Head of caudate nucleus (tissue), 42 donors: ENCODE data around the gene FAP.

Source experiments
- DNase-seq, 42 donors: peaks; one replicate each; pipeline versions ENCODE4 v3.0.0 to v3.0.0-alpha.2; 2020 to 2021; ENCODE audit warnings: mixed read lengths in 7 of 42
- intact Hi-C: fragments of 100-400 bp; cut with DNase I; formaldehyde crosslinking; loops from one replicate; pipeline ENCODE4 v1.15.0; 2022

The FAP gene

DNA sequence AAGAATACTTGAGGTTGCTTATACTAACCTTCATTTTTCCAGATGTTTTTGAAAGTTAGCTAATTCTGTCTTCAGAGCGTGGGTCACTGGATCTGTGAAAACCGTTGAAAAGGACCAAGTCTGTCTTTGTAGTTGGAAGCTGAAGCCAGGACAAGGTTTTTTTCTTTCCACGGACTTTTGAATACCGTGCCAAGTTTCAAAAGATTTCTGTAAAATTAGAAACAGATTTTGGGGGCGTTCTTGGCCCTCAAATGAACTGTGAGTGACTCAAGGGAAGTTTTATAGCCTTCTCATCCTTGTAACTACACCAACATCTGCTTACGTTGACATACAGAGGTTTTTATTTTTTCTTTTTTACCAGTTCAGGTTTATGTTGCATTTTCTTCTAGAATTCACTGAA lies at the start of gene FAP:
TSS of gene FAP (minus strand) at position 152 of the 400 bp plus-strand sequence. CDS start at position 34, 118 bp downstream.
- intact Hi-C loops = no loop called here
- DNase-seq = no peak

DNA sequence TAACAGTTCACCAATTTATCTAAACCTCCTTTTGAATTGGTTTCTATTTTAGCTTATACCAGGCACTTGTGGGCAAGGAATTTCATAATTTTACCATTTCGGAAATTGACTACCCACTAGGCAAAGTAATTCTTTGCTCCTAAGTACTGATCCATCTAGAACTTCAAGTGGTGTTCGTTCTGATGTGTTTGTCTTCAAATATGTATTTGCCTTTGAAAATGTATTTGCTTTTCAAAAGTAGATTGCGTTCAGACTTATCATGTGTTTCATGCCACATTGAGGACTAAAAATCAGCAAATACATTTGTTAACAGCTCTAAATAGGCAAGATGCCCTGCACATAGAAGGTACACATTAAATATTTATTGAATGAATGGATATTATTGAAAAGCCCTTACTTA lies 48.5 kb upstream of the FAP start:
- intact Hi-C loops = no loop called here
- no peak for DNase-seq

DNA sequence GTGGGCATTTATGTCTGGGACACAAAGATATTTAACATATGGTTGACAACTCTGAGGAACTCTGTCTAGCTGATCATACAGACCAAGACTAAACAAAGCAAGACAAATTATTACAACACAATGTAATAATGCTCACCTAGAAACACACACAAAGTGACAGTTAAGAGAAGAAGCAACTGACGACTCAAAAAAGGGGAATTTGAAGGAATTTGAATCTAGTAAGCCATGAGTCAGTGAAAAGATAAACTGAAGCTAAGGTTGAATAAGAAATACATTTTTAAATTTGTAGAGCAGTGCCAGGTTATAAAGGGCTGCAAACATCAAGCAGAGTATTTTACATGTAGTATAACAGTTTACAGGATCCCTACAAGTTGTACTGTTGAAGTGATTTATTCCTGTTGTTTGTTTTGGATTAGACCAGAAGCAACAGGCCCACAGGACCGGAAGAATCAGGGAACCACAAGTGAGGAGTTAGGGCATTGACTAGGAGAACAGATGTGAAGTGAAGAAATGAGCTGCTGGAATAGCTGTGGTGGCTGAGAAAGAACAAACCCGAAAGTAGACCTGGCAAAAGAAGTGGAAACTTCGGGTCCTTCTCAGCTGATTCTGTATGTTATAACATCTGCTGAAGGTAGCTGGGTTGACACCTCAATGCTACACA lies 39.6 kb upstream of the FAP start:
- intact Hi-C loops = no loop called here
- DNase-seq = no peak

GRCh38 chr2:162280654-162281053 lies 37.4 kb upstream of the FAP start:
- intact Hi-C loops = no loop called here
- DNase-seq = no peak

- intact Hi-C loops = no loop called here
These were observed 34.1 kb upstream of the FAP start for GRCh38 chr2:162277381-162277780.

DNA sequence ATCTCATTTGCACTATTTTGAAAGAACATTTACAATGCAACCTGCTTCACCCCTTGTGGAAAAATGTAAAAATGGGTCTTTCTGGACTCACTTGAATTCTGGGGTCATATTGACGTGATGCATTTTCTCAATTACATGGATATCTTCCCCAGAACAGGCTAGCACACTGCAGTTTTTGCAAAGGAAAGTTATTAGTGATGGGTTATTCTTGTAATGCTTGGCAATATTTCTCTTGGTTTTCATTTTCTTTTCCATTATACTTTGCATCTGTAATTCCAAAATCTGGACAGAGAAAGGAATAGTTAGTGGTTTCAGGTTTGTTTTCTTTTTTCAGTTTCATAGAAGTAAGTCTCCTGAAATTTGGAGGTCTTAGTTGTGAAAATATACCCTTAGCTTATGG lies 24.8 kb upstream of the FAP start:
- DNase-seq = no peak
- intact Hi-C loops = no loop called here

More at GRCh38 chr2:162277381-162277780, 34.1 kb upstream of the FAP start:
- no peak for DNase-seq

GRCh38 chr2:162267496-162267895 lies 24.3 kb upstream of the FAP start:
- DNase-seq = no peak
- intact Hi-C loops = no loop called here

DNA sequence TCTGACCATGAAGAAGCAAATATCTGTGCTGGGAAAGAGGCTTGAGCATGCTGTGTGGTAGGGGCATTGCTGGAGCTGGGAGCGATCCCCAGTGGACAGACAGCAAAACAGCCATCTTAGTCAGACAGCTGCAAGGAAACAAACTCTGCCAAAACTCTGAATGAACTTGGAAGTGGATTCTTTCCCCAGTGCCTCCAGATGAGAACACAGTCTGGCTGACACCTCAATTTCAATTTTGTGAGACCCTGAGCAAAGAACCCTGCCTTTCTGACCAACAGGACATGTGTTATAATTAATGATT lies 23.2 kb upstream of the FAP start:
- DNase-seq = no peak
- intact Hi-C loops = no loop called here

DNA sequence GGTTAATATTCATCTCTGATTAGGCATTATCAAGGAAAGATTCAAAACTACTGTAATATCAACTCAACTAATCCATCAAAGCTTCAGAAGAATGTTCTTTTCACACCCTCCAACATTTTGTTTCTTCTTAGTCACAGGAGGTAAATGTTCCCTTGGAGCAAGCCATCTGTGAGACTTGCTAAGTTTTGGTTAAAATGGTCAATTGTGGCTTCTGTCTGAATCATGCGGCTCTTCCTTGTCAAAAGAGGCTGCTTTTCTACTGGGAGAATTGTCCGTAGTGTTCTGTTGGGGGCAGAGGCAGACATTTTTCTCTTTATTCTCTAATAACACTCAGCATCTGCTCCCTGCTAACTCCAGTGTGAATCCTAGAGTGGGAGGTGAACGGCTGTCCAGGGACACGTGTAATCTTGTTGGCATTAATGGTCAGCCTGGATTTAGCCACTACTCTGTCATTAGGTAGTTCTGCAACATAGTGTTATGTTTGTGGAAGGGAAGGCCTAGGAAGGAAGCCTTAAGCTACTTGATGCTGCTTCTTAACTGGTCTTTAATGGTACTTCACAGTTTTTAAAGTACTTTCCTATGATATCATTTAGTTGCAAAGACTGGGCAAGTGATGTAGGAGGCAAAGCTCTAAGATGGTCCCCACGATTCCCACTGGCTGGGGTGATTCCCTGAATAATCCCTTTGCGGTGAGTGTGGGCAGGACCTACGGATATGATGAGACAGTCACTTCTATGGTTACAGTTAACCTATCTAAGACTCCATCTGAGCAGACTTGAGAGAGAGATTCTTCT lies 22.6 kb upstream of the FAP start:
- no peak for DNase-seq
- intact Hi-C loops = no loop called here

DNA sequence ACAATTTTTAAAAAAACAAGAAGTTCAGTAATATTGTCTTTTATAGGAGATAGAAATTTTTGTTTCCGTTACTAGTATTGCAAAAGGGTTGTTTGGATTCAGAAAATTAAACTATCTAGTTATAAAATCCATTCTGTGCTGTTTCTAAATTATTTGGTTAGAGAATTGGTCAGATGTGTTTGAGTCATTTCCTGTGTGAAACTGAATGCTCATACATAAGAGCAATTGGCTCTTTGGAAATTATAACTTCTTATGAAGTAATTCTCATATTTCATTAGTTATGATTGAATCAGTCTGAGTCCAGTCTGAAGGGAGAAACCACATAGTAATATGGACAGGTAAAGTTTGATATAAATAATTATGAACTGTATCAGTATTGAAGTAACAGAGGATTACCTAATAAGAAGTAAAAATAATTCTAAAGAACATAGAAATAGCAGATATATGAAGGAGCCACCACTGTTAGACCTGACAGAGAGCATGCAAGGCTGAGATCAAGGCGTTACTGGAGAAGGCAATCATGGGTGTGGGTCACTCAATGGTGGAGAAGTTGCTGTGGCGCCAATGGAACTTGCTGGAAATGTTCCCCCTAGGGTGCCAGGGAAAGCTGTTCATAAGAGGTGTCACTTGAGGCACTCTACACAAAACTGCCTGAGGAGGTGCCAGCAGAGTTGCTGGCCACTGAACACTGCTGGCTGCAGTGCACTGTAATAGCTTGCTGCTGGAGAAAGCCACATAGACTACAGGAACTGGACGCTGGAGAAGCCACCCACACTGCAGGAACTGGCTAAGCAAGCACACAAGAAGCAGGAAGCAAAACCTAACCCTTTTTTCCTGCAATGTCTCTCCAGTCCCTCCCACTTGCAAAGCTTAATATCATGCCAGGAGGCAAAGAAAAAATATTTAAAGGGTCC lies 18.0 kb upstream of the FAP start:
- peak in 10 of 42 donors; percentile 1 to 39 (median 10) for DNase-seq
- intact Hi-C loops = no loop called here

DNA sequence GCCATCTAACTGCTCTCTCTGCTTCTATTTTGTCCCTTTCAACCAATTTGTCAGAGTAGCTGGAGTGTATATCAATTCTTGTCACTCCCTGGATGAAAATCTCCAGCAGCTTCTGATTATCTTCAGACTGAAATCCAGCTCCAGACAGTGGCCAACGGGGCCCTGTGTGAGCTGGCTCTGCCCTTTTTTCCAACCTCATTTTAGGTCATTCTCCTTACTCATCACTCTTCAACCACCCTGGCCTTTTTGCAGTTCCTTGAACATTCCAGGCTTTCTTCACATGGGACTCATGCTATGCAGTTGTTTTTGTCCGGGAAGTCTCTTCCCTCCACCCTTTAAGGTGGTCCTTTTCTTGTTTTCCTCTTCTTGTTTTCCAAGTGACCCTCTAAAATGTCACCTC lies 15.4 kb upstream of the FAP start:
- intact Hi-C loops = no loop called here
- DNase-seq = no peak

DNA sequence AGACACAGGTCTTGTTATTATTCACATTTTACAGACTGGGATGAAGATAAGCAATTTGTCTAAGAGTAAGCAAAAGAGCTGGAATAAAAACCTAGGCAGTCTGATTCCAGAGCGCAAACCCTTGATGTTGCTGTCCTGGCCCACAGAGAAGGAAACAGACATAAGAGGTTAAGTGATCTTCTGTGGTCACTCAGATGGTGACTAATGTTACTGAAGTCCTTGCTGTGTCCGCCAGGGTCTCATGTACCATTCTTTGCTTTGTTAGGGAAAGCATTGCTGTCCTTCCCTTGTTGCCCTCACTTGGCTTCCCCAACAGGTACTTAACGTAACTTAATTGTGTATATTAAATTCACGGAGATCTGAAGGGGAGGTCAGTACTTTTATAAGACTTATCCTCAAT lies 14.9 kb upstream of the FAP start:
- no peak for DNase-seq
- intact Hi-C loops = no loop called here

DNA sequence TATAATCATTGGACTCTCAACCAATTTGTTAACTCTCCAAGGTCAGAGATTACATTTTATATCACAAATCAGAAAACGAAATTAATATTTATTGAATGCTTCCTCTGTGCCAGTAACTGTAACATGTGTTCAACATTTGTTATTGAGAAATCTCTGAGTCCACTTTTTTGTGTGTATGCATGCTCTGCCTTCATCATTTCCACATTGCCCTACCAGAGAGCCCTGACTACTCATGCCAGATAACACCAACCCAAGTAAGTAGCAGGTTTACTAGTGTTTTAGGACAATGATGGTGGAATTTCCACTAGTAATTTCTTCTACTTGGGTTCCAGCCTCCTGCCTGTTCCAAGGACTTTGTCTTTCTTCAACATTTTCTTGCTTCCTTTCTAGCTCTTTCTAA lies 14.2 kb upstream of the FAP start:
- no peak for DNase-seq
- intact Hi-C loops = no loop called here

DNA sequence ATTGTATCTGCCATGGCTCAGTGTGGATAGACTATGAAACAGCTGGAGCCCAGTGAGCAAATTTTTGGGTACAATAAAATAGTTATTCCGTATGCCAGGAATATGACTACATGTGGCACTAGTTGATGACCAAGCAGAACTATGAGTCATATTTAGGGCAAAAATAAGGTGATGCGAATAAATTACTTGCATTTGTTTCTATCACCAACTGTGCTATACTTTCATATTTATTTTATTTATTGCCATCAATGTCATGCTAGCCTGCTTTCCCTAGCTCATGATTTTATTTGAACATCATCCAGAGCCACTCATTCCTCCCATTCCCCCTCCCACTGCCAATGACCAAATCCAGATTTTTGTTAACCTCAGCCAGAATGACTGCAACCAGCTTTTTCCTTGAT lies 13.3 kb upstream of the FAP start:
- no peak for DNase-seq

DNA sequence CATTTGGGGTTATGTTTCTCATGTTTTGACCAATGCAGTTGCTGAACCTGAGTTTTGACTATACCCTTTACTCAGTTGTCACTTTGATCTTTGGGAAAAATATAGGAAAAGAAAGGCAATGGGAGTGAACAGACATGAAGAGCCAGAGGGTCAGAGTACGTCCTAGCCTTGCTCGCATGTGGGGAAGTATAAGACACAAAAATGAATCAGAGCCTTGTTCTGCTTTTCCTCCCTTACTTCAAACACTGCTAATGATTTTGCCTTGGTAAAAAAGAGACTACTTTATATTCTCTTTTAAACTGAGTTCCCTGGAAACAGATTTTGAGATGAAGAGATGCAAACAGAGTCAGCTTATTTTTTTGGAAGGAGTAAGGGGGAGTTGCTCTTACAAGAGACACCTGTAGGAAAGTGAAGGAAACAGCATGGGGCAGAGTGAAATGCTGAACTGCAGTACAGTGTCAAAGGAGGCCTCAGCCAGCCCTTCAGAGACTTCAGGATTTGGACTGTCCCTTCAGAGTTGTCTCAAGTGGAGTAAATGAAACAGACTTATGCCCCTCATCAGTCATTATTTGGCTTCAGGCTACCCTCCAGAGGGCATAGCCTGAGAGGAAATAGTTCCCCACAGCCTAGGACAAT lies 11.1 kb upstream of the FAP start:
- no peak for DNase-seq

More for the DNA sequence above, 13.3 kb upstream of the FAP start:
- intact Hi-C loops = no loop called here

GRCh38 chr2:162253435-162253834 lies 10.2 kb upstream of the FAP start:
- DNase-seq = no peak
- intact Hi-C loops = no loop called here

More for the DNA sequence above, 11.1 kb upstream of the FAP start:
- intact Hi-C loops = no loop called here

DNA sequence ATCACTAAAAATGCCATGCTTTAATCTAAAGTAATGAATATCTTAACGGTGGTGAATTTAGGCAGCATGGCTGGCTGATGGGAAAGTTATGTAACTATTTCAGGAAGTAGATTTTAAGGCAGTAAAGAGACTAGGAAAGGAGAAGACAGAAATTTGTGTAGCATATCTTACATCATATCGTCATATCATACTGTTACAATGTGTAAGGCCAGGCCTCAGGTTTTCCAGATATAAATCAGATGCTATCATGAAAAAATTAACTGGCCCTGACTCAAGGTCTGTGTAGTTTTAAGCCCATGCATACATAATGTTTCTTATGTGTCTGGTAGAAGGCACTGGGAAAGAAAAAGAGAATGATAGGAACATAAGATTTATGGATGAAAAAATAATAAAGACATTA lies 8.9 kb upstream of the FAP start:
- DNase-seq = no peak
- intact Hi-C loops = no loop called here

- no peak for DNase-seq
- intact Hi-C loops = no loop called here
These were observed 2.5 kb upstream of the FAP start for GRCh38 chr2:162245781-162246180.

DNA sequence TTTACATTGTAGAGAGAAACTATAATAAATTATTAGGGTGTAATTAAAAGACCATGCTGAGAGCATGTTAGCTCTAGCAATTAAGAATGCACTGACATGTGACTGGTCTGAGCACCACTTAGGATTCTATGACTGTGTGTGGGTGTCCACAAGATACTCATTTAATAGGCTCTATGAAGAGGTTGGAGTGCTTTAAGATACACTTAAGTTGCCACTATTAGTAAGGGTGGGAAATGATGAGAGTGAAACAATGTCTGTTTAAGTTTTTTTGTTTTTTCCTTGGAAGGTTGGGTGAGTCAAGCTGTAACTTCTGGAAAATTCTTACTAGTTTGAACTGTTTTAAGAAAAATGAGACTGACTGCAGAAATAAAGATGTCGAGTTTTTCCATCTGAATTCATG lies 1.8 kb upstream of the FAP start:
- intact Hi-C loops = no loop called here
- no peak for DNase-seq
